Measurements from ENCODE around the gene CD300A. TPM values are rescaled to one million over a fixed set of nuclear protein-coding genes. Genes with fewer than 3 reads are reported as not detected.

CD300A gene
- total and polyA plus RNA-seq, 2 of the 4 experiments (the other 2 are of a cell fraction), result not detected

DNA sequence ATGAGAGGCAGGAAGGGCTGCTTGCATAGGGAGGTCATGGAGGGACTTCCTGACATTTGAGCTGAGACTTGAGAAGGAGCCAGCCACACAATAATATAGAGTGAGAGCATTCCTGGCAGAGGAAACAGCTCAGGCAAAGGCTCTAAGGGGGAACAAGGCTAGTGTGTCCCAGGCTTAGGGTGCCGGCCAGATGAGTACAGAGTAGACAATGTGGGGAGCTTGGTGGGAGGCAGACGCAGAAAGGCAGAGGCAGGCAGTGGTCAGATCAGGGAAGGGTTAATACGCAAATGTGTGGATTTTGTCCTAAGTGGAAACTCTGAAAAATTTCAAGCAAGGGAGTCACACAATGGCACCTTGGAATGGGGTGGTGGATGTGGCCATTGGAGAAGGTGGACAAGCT is 33.6 kb downstream of the CD300A start:
- no peak overlapping the region for H3K27ac ChIP-seq (ENCODE audit: insufficient read depth, low read length)
- no peaks in the 10 kb centered on the region for H3K27me3 ChIP-seq (ENCODE audit: control insufficient read depth, insufficient read depth, low read length)
- H3K18ac ChIP-seq (ENCODE audit: low read depth, low read length), result no peak overlapping the region
- no peak overlapping the region for H4K8ac ChIP-seq (ENCODE audit: low read depth in 2 of 2, low read length in 2 of 2)
- H3K4me3 ChIP-seq (ENCODE audit: insufficient read depth, low read depth, low read length), result no peak overlapping the region
- DNase-seq (no peak), ATAC-seq (ENCODE audit: low read depth) (no peak)
- CTCF ChIA-PET, result no interaction called here
- no peak overlapping the region for H4K5ac ChIP-seq (ENCODE audit: low read depth, low read length)
- WGBS, 2 experiments (ENCODE audit: extremely low coverage in 2 of 2, insufficient read length in 1 of 2), result 77% methylated on average over 3 of the region's 3 CpGs; no CpG with 5 or more reads in 1 of the 2 experiments
- H3K9me3 ChIP-seq (ENCODE audit: control insufficient read depth, insufficient read depth, low read length), result 0 out of 2 replicates have a peak, but pooled peaks cover 2% of the 10 kb centered on the region
- H4K20me1 ChIP-seq (ENCODE audit: insufficient read depth, low read length), result no peaks in the 10 kb centered on the region
- H3K14ac ChIP-seq (replicated peaks; ENCODE audit: low read depth, low read length), result no peak overlapping the region
- no peak overlapping the region for H3K4ac ChIP-seq (ENCODE audit: low read depth, low read length)
- H3K4me2 ChIP-seq (ENCODE audit: low read depth, low read length), result no peak overlapping the region
- in situ Hi-C loops (cut with MboI; ENCODE audit: low sequenced_read_pairs), result no loop called here
- no peak overlapping the region for H2BK5ac ChIP-seq (ENCODE audit: low read depth, low read length, poor library complexity, severe bottlenecking)
- no peak overlapping the region for H2BK120ac ChIP-seq (ENCODE audit: low read depth, low read length)
- H2AFZ ChIP-seq (replicated peaks; ENCODE audit: low read length, poor library complexity), result peak overlapping the region; percentile 14
- H4K91ac ChIP-seq (ENCODE audit: insufficient read depth, low read depth, low read length), result no peak overlapping the region
- no peaks in the 10 kb centered on the region for H3K79me1 ChIP-seq (ENCODE audit: low read depth in 1 of 2, low read length in 2 of 2)
- no peak overlapping the region for H3K56ac ChIP-seq (ENCODE audit: extremely low read depth, insufficient read depth, low read length)
- H3K9ac ChIP-seq (ENCODE audit: low read depth, low read length), result no peak overlapping the region
- H2BK20ac ChIP-seq (ENCODE audit: low read depth, low read length), result no peak overlapping the region
- H3K36me3 ChIP-seq (ENCODE audit: control insufficient read depth, insufficient read depth, low read length), result no peaks in the 10 kb centered on the region
- POLR2A ChIA-PET (ENCODE audit: unreplicated experiment), result no interaction called here
- no TSS peak for BruUV-seq (replicated peaks)
- dilution Hi-C loops (cut with HindIII; ENCODE audit: low sequenced_read_pairs, unreplicated experiment), result no loop called here
- H3K9me1 ChIP-seq (ENCODE audit: insufficient read depth, low read length), result no peaks in the 10 kb centered on the region
- no peaks in the 10 kb centered on the region for H3K4me1 ChIP-seq (ENCODE audit: control insufficient read depth, insufficient read depth, low read length)
- intact Hi-C loops (cut with micrococcal nuclease), result no loop called here
- H2BK15ac ChIP-seq (ENCODE audit: low read depth, low read length), result no peak overlapping the region
- H2AK5ac ChIP-seq (ENCODE audit: low read depth, low read length), result no peak overlapping the region
- H3K23ac ChIP-seq (ENCODE audit: low read depth, low read length), result no peak overlapping the region
- H2AK9ac ChIP-seq (replicated peaks; ENCODE audit: low read depth, low read length, poor library complexity), result no peak overlapping the region
- TF ChIP-seq BHLHE40 (IDR thresholded peaks at IDR 0.05; ENCODE audit: low read depth, low read length) (no peak), RFX5 (IDR thresholded peaks at IDR 0.05; ENCODE audit: low read depth, low read length) (no peak), CHD1 (IDR thresholded peaks at IDR 0.05; ENCODE audit: low read depth, low read length) (no peak), POLR2A (IDR thresholded peaks at IDR 0.05; ENCODE audit: low read depth, low read length) (no peak), RAD21 (IDR thresholded peaks at IDR 0.05; ENCODE audit: low read length) (no peak)
- TF ChIP-seq, protein P1, sequence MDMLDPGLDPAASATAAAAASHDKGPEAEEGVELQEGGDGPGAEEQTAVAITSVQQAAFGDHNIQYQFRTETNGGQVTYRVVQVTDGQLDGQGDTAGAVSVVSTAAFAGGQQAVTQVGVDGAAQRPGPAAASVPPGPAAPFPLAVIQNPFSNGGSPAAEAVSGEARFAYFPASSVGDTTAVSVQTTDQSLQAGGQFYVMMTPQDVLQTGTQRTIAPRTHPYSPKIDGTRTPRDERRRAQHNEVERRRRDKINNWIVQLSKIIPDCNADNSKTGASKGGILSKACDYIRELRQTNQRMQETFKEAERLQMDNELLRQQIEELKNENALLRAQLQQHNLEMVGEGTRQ (IDR thresholded peaks at IDR 0.05; ENCODE audit: low read depth, low read length), result no peak

Data from IMR-90 (cell line).